Medulla oblongata (tissue), 1 donor: Measurements from ENCODE around the gene MDM1.

Experiments
- DNase-seq: peaks from one replicate; pipeline ENCODE4 v3.0.0-alpha.2; 2015; ENCODE audit errors: extremely low spot score

MDM1 gene

DNA sequence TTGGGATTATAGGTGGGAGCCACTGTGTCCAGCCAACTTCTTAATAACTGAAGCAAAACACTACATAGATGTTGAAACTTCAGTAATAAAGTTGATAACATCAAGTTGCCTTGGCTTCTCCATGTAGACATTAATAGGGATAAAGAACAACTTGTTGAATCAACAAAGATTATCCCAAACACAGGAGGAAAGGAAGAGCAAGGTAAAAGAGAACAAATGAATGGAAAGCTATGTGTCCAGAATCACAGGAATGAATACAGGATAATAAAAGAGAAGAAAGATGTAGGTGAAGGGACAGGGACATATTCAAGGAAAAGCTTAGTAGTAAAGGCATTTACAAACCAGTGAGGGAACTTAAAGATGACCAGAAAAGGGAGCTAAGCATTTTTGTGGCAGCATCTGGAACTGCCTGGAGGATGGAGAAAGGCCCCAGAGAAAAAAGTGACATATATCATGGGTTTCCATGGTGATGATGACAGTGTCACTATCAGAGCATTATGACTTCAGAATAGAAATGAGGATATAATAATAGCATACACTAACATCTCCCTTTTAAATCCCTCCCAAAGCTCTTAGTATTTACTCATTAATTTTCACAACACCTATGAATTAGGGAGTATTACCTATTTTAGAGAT lies 24.0 kb upstream of the MDM1 start:
- DNase-seq: no peak

DNA sequence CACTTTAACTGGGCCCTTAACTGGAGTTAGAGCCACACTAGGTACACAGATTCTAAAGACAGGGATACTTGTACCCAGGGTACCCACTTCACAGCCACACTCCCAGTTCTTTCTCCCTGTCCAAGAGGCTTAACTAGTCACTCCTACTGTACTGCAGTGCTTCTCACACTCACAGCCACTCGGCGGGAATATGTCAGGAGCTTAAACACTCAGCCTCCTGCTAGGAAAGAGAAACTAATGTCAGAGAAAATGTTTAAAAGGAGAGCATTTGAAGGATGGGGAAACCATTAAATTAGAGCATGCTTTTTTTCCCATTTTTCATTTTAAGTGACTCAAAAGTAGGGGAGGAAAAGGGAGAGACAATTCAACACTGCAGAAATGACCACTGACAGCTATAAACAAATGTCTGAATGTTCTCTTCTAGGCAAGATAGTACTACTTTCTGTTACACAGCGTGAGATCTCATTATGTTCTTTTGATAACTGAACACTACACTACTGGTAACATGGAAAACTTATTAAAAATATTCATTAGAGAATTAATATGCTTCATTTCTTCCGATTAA lies 22.9 kb upstream of the MDM1 start:
- DNase-seq: no peak

DNA sequence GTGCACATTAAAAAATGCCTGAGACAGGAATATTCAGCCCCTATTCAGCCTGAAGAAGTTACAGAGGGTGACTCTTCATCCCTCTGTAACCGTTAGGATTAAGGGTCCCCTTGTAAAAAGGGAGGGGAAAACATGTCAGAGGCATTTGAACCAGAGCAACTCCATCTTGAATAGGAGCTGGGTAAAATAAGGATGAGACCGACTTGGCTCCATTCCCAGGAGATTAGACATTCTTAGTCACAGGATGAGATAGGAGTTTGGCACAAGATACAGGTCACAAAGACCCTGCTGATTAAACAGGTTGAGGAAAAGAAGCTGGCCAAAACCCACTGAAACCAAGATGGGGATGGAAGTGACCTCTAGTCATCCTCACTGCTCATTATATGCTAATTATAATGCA lies 19.9 kb upstream of the MDM1 start:
- DNase-seq: no peak

DNA sequence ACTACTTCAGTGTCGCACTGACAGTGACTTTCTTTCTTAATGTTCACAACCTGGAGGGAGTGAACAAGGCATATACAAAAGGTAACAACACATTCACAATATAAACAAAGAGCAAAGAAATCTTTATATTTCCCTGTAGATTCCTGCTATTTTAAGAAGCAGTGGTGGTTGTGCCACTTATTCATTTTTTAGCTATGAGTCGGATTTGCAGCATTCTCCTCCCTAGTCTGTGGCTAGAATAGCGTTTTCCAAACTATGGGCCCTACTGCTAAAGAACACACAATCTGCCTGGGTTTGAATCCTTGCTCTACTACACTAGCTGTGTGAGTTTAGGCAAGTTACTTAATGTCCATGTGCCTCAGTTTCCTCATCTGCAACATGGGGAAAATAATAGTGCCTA lies 18.6 kb upstream of the MDM1 start:
- no peak for DNase-seq

DNA sequence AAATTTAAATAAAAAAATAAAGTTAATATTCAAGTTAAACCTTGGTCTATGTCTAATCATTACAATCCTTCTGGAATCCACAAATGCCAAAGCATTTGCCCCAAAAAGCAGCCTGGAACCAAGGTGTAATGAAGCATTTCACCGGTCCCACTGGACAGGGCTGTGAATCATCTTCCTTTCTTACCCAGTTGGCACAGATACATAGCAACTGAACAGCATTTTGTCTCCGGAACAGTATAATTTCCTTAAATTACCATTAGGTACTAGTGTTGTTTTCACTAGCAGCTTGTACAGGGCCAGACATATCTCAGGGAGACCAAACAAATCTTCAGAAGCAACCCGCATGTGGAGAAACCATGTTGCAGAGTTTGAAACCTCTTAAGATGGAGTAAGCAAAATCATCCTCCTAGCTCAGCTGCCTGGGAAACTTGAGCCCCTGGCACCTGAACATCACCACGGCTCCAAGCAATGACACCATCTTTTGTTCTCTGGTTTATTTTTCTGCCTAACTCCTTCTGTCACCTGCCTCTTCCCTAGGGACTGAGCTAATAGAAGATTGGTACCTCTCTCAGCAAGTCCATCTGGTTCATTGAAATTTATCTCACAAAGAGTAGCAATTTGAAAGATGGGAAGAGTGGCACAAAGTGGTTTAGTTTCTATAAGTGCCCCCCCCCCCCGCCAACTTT lies 17.9 kb upstream of the MDM1 start:
- no peak for DNase-seq

DNA sequence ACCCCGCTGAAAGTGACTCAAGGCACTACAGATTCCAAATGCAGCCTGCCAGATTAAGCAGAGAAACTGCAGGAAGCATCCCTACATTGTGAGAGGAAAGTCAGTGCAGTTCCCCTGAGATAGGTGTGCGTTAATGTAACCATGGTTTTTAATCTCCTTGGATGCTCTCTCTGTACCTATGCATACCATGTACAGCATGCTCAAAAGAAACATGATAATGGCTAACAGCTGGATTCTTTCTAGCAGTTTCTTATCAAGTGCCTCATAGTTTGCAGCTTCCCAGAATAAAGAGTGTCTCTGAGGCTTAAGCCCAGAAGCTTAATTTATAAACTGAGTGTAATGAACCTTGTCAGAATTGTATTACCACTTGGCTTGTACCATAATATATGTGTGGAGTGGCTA lies 17.1 kb upstream of the MDM1 start:
- no peak for DNase-seq

DNA sequence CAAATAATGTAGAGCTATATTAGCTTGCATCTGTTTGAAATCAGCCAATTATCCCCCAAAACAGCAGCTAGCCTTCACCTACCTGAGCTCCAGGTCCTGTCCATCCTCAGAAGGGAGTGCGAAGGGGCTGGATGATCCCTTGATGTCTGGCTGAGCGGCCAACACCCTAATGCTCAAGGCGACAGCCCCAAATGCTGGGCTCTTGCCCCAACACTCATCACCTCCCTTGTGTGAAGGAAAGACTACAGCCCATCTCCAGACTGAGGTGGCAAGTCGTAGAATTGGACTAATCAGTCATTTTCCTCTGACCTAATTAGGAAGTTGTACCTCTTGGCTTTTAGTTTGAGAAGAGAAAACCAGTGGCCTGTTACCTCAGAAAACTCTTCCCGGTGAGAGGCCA lies 16.3 kb upstream of the MDM1 start:
- DNase-seq: no peak

DNA sequence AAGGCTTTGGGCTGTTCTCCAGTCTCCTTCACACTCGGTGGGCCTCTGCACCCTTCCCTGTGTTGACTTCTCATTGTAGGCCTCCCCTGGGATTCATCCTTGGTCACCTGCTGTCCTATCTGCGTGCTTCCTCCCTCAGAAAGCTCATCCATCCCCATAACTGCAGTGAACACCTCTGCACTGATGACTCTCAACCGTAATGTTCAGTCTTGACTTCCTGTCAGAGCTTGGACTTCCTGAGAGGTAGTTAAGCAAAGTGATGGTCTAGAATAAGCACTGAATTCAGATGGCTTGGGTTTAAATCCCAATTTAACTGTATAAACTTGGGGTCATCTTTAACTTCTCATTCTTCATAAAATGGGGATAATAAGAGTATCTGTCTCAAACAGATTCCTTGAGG lies 13.6 kb upstream of the MDM1 start:
- DNase-seq: no peak

DNA sequence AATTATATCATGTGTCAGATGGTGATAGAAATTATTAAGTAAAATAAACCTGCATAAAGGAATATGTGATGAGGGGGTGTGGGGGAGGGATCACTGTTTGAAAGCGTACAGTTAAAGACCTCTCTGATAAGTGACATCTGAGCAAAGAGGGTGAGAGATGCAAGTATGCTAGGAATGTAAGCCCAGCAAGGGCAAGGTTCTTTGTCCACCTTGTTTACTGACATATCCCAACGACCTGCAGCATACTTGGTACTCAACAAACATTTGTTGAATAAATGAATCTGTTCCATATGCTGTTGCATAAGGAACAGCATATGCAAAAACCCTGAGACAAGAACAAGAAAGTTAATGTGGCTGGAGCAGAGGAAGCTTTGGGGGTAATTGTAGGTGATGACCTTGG lies 12.0 kb upstream of the MDM1 start:
- no peak for DNase-seq

DNA sequence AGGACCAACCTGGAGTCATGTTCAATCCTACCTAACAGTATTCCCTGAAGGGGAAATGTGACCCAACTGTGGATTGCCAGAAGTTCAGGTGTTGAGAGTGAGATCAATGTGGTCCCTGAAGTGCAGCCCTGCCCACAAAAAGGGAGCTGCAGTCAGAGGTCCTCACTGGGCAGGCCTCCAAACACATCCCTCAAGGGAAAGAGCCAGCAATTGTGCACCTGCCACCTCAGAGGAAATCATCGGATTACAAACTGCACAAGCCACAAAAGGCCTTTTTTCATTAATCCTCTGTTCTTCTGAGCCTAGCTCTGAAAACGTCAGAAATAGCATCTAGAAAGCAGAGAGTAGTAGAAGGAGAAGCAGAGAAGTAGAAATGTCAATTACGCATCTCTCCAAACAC lies 10.8 kb upstream of the MDM1 start:
- no peak for DNase-seq

DNA sequence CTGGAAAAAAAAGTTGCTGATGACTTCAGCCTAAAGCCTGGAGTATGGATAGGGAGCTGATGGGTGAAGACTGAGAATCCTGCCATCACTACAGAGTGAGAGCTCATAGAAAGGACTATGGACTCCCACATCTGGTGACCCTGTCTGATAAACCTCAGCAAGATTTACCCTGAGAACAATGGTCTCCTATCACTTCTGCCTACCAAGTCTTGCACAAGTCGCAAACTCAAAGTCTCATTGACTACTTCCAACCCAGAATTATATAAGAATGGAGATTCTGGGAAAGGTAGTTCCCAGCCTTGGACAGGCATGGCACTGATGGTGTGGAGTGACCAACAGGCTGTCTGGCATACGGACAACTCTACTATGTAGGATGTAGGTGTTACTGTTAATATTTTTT lies 9.7 kb upstream of the MDM1 start:
- no peak for DNase-seq

DNA sequence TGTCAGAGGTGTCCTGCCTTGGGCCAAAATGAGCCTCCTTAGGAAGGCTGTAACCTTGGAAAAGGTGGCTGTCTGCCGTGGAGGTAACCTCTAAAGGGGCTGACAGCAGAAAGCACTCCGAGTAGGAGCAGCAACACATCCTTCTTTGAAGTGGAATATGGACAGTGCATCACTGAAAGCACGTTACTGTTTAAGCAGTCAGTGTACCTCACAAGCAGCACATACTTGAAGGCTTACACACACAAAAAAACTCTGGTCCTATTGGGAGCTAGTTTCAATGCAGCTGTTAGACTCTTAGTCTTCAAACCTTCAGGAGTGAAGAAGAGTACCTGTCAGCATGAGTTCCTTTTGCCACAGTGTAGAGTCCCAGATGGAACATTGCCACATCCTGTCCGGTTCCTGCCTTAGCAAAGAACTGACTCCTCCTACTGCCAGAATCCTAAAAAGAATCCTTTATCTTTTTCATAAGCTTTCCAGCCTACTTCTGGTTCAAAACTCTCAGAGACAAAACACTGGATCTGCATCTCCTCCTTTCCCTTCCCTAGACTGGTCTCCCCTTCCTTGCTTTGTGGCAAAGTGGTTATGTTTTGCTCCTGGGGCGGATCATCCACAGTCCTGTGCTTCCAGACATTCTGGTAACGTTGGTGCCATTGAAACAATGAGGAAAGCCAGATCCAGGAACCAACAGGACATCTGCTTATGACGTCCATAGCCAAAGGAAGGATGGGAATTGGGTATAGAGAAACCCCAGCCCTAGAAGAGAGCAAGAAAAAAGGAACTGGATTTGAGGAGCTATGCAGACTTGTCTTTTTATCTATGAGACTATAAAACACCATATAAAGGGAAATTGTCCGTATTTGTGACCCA lies 8.5 kb upstream of the MDM1 start:
- DNase-seq: no peak

DNA sequence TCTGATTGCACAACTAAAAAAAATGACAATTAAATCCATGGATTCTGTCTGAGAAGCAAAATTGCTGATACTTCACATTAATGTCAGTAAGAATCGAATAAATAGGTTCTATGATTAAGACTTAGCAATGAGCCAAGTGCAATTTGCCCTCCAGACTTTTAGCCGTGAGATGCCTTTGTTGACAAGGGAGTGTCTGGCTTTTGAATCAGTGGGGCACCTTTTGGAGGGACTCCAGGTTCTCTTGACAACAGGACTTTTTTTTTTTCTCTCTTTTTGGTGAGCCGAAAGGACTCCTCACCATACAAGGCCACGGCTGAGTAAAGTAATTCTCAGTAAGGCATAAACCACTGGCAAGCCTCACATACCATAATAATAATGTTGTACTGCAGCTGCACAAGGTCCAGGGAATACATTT lies 4.7 kb upstream of the MDM1 start:
- DNase-seq: no peak

DNA sequence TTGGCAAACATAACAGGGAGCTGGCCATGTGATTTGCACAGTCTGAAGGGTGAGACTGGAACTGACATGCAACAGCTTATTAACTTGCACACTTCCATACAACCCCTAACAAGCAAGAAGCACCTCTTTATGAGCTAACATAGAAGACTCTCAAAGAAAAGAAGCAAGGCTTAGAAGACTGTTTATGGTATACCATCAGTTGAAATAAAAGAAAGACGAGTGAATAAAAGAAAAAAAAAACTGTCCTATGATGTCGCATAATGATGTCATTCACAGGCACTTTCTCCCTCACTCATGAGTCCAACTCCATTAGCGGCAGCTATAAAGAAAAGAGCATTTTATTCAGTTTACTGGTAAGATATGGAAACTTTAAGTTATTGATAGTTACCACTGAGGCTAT lies 3.3 kb upstream of the MDM1 start:
- DNase-seq: no peak

DNA sequence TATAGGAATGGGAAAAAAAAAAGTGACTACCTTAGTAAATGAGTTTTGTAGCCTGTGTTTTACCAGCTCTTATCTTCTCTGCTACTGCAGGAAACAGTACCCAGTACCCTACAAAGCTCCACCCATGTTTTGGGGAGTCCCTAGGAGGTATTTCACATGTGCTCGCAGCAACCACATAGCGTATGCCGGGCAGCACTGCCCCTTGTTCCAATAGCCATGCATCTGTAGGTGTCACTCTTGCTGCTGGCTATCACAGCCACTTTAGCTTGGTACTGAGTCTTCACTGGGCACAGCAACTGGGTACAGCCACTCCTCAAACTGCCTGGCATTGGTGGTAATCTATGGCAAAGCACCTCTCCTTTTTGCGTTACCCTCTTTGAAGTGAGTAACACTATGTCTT lies 2.0 kb upstream of the MDM1 start:
- peak; percentile 20 for DNase-seq

DNA sequence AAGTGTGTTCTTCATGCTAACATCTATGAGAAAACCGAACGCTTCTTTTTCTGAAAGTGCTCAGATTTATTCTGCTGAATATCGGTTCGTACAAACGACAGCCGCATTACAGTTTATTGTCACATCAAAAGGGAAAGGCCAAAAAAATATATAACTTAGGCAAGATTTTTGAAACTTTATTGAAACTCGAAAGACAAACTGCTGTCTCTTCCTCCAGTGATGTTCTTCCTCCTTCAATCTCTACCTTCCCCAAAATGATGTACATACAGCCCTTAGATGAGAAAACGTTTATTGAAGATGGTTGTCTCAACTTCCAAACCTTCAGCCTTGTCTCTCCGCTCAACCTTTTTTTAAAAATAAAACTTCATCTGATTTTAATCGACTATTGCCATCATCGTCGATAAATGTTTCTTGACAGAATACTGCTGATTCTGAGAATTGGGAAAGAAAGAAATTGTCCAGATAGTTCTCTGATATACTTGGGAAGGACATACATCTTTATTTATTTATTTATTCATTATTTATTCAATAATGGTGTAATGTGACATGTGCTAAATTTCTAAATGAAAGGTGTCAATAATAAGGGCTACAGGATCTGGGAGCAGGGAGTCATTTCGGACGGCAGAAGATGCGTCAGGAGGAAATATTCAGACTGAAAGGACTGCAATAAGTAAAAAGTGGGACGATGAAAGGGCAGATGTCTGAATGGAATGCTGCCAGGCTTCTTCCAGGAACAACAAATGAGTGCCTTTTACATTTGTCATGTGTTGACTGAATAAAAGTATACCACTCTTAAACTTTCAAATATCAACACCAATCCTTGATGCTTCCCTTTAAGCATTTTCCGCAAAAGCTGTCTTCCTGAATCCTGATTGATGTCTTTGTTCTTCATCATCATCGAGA lies 817 bp upstream of the MDM1 start:
- DNase-seq: no peak

DNA sequence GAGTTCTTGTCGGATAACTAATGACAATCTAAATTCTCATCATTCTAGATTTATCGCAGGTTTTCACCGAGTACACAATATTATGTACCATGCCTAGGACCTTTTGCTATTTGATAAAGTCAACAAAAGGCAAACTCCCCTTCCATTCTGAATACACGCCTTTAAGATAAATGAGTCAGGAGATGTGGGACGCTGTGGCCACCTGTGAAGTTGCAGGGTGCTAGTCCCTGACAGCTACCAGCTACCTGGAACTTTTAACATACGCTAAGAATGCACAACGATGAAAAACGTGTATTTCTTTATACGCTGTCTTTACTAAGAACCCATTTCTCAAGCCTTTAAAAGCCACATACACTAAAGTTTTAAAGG lies 678 bp downstream of the MDM1 start:
- no peak for DNase-seq

DNA sequence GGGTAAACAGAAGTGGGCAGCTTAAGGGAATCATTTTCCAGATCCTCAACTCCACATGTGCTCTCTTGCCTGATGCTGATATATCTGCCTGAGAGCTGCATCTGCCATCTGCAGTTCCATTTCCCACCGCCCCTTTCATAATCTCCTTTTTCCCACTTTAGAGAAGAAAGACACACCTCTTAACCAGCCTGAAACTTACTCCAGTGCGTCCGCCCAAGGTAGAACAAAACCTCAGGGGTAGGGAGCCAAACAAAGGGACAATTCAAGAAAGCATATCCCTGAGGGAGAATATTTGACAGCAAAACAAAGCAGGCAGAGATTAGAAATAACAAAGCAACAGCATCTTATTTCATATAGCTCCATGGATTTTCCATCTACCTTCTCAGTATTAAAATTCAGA lies 4.3 kb downstream of the MDM1 start:
- DNase-seq: no peak

DNA sequence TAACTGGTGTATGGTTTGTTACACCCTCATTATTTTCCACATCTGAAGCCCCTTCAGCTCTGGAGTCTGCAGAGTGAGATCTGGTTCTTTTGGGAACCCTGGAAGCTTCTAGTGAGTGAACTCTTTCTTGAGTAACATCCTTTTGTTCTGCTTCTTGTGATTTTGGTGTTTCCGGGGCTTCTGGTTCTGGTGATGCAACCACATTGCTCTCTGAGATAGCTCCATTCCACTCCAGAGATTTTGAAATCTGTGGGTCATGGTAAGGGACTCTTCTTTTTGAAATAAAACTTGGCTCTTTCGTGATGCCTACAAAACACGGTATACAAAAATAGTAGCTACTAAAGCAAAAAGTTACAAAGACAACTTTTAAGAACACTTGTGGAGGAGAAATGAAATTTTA lies 5.4 kb downstream of the MDM1 start:
- DNase-seq: no peak

DNA sequence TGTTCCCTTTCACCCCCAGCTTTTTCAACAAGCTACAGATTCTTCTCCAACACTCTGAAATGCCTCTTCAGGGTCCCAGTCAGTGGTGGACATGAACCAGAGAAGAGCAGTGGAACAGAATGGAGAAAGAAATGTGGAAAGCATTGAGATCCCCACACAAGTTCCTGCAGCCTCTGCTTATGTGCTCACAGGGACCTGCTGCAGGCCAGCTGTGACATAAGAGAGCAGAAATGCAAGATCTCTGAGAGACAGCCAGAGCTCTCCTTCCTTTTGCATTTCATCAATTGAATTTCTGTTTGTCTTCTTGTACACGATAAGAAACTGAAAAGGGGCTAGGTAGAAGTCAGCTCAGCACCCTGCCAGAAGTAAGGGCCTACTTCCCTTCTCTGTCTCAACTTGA lies 6.2 kb downstream of the MDM1 start:
- DNase-seq: no peak

DNA sequence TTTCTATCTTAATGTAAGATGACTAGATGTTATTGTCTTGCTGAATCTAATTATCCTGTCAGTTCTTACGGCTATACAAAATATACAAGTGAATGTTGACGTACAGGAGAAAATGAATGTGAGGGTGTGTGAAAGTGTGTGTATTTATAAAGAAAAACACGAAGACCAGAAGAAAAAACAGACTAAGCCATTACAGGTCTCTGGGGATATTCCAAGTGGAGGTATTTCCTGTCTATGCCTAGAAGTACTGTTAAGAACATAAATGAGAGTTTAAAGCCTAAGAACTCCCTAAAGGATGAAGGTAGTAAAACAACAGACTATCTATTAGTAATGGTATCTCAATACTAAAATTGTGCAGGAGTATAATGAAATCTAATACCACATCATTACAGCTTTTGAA lies 7.6 kb downstream of the MDM1 start:
- DNase-seq: no peak

DNA sequence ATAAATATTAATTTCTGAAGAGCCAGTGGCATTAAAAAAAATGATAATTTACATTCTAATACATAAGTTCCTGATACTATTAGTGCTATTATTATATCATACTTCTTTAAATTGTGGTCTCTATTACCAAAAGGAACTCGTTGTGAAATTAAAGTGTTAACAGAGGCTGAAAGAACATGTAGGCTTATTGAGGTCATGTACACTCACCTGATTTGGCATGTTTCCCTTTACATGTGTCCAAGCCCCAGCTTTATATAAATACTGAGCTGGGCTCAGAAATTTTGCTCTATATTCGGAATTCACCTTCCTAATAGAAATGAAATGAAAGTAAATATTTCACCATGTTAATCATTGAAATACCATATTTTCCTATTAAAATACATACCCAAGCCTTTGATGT lies 11.0 kb downstream of the MDM1 start:
- DNase-seq: no peak
